Stimulated activated naive B cell treated with anti-CD40 and anti-IgM and Interleukin-4, amounts not matched to agents 10 μg/mL and 1 μg/mL and 100 μg/mL, for 72 hours (primary cell): Measurements from ENCODE around the gene SRPK1.

Source experiments
- ATAC-seq, 2 donors: fragments of 150-1000 bp; cut with Tn5 transposase; replicated peaks; 2 replicates each; pipeline ENCODE4 v1.10.0; 2021; ENCODE audit warnings: moderate library complexity in 1 of 2
- DNase-seq: peaks from one replicate; pipeline ENCODE4 v3.0.0; 2021
- H3K27ac Mint-ChIP-seq: one replicate; pipeline ENCODE4 v1.8.0; 2022; ENCODE audit warnings: mild to moderate bottlenecking, mixed read lengths
- H3K27me3 Mint-ChIP-seq, 2 donors: one replicate each; pipeline ENCODE4 v1.8.0; 2022; ENCODE audit warnings: mixed read lengths in 2 of 2
- H3K36me3 Mint-ChIP-seq, 2 donors: one replicate each; pipeline ENCODE4 v1.8.0; 2022; ENCODE audit warnings: mixed read lengths in 2 of 2, mild to moderate bottlenecking in 1 of 2
- H3K4me1 Mint-ChIP-seq, 2 donors: one replicate each; pipeline ENCODE4 v1.8.0; 2022; ENCODE audit warnings: mixed read lengths in 2 of 2, mild to moderate bottlenecking in 1 of 2
- H3K4me3 Mint-ChIP-seq, 2 donors: one replicate each; pipeline ENCODE4 v1.8.0; 2022; ENCODE audit warnings: mild to moderate bottlenecking in 2 of 2, mixed read lengths in 2 of 2, moderate library complexity in 1 of 2
- H3K9me3 Mint-ChIP-seq, 2 donors: one replicate each; pipeline ENCODE4 v1.8.0; 2022; ENCODE audit warnings: mixed read lengths in 2 of 2, mild to moderate bottlenecking in 1 of 2

SRPK1 gene

GRCh38 chr6:35852994-35853393 lies 67.9 kb downstream of the SRPK1 start:
- Mint-ChIP-seq H3K9me3 (no peaks in the 10 kb centered on the region), H3K27ac (no peak overlapping the region), H3K4me3 (no peak overlapping the region), H3K36me3 (peaks cover 65 to 70% of the 10 kb centered on the region in 2 donors), H3K27me3 (no peaks in the 10 kb centered on the region), H3K4me1 (no peaks in the 10 kb centered on the region)
- ATAC-seq (no peak), DNase-seq (no peak)

GRCh38 chr6:35850208-35850607 lies 70.7 kb downstream of the SRPK1 start:
- no peaks in the 10 kb centered on the region for H3K27me3 Mint-ChIP-seq
- H3K4me1 Mint-ChIP-seq, result no peaks in the 10 kb centered on the region
- peaks cover 64 to 79% of the 10 kb centered on the region in 2 donors for H3K36me3 Mint-ChIP-seq
- H3K9me3 Mint-ChIP-seq, result no peaks in the 10 kb centered on the region
- ATAC-seq (no peak), DNase-seq (no peak)
- no peak overlapping the region for H3K4me3 Mint-ChIP-seq
- no peak overlapping the region for H3K27ac Mint-ChIP-seq

- H3K27me3 Mint-ChIP-seq, result no peaks in the 10 kb centered on the region
- H3K4me3 Mint-ChIP-seq, result no peak overlapping the region
- H3K27ac Mint-ChIP-seq, result no peak overlapping the region
- H3K9me3 Mint-ChIP-seq, result no peaks in the 10 kb centered on the region
- no peaks in the 10 kb centered on the region for H3K4me1 Mint-ChIP-seq
- peaks cover 49 to 59% of the 10 kb centered on the region in 2 donors for H3K36me3 Mint-ChIP-seq
- DNase-seq (no peak), ATAC-seq (no peak)
Observed at GRCh38 chr6:35844290-35844689, 76.6 kb downstream of the SRPK1 start.

- Mint-ChIP-seq H3K4me3 (no peak overlapping the region), H3K36me3 (peaks cover 42 to 50% of the 10 kb centered on the region in 2 donors), H3K27ac (no peak overlapping the region), H3K27me3 (no peaks in the 10 kb centered on the region), H3K4me1 (no peaks in the 10 kb centered on the region), H3K9me3 (no peaks in the 10 kb centered on the region)
- ATAC-seq (no peak), DNase-seq (no peak)
Observed at GRCh38 chr6:35842381-35842780, 78.5 kb downstream of the SRPK1 start.

GRCh38 chr6:35839019-35839418 lies 81.9 kb downstream of the SRPK1 start:
- H3K27me3 Mint-ChIP-seq, result no peaks in the 10 kb centered on the region

GRCh38 chr6:35833536-35833935 lies 87.4 kb downstream of the SRPK1 start:
- no peaks in the 10 kb centered on the region for H3K9me3 Mint-ChIP-seq
- DNase-seq, result no peak
- no peak for ATAC-seq
- H3K27ac Mint-ChIP-seq, result no peak overlapping the region
- no peaks in the 10 kb centered on the region for H3K27me3 Mint-ChIP-seq
- no peaks in the 10 kb centered on the region for H3K4me1 Mint-ChIP-seq
- peaks cover 16 to 37% of the 10 kb centered on the region in 2 donors for H3K36me3 Mint-ChIP-seq
- no peak overlapping the region for H3K4me3 Mint-ChIP-seq

More at GRCh38 chr6:35839019-35839418, 81.9 kb downstream of the SRPK1 start:
- Mint-ChIP-seq H3K4me1 (no peaks in the 10 kb centered on the region), H3K9me3 (no peaks in the 10 kb centered on the region), H3K36me3 (peaks cover 30 to 43% of the 10 kb centered on the region in 2 donors), H3K4me3 (no peak overlapping the region), H3K27ac (no peak overlapping the region)
- DNase-seq, result no peak
- no peak for ATAC-seq

GRCh38 chr6:35831257-35832007 lies 89.5 kb downstream of the SRPK1 start:
- Mint-ChIP-seq H3K27ac (no peak overlapping the region), H3K27me3 (no peaks in the 10 kb centered on the region), H3K36me3 (peaks cover 10 to 26% of the 10 kb centered on the region in 2 donors), H3K9me3 (no peaks in the 10 kb centered on the region), H3K4me3 (no peak overlapping the region), H3K4me1 (no peaks in the 10 kb centered on the region)
- DNase-seq, result no peak
- no peak for ATAC-seq

- no peak overlapping the region for H3K4me3 Mint-ChIP-seq
- no peaks in the 10 kb centered on the region for H3K27me3 Mint-ChIP-seq
- ATAC-seq (no peak), DNase-seq (no peak)
- no peaks in the 10 kb centered on the region for H3K4me1 Mint-ChIP-seq
- H3K9me3 Mint-ChIP-seq, result no peaks in the 10 kb centered on the region
- H3K27ac Mint-ChIP-seq, result no peak overlapping the region
- H3K36me3 Mint-ChIP-seq, result peaks cover 1 to 18% of the 10 kb centered on the region in 2 donors
Observed at GRCh38 chr6:35829306-35829705, 91.6 kb downstream of the SRPK1 start.

GRCh38 chr6:35824552-35825192 lies 96.2 kb downstream of the SRPK1 start:
- peaks cover 0 to 1% of the 10 kb centered on the region in 2 donors for H3K27me3 Mint-ChIP-seq
- no peak overlapping the region for H3K4me3 Mint-ChIP-seq
- H3K4me1 Mint-ChIP-seq, result no peaks in the 10 kb centered on the region
- no peaks in the 10 kb centered on the region for H3K9me3 Mint-ChIP-seq
- DNase-seq (no peak), ATAC-seq (no peak)
- H3K36me3 Mint-ChIP-seq, result no peaks in the 10 kb centered on the region
- H3K27ac Mint-ChIP-seq, result no peak overlapping the region

GRCh38 chr6:35823601-35824000 lies 97.3 kb downstream of the SRPK1 start:
- Mint-ChIP-seq H3K27ac (no peak overlapping the region), H3K4me1 (no peaks in the 10 kb centered on the region), H3K36me3 (no peaks in the 10 kb centered on the region), H3K27me3 (peaks cover 4 to 10% of the 10 kb centered on the region in 2 donors), H3K4me3 (no peak overlapping the region), H3K9me3 (no peaks in the 10 kb centered on the region)
- ATAC-seq (no peak), DNase-seq (no peak)

GRCh38 chr6:35817515-35817914 lies 103.4 kb downstream of the SRPK1 start:
- Mint-ChIP-seq H3K4me1 (no peaks in the 10 kb centered on the region), H3K4me3 (no peak overlapping the region), H3K27me3 (peaks cover 4 to 20% of the 10 kb centered on the region in 2 donors), H3K36me3 (peaks cover 2 to 5% of the 10 kb centered on the region in 2 donors), H3K9me3 (peaks cover 0 to 4% of the 10 kb centered on the region in 2 donors), H3K27ac (no peak overlapping the region)
- ATAC-seq (no peak), DNase-seq (no peak)

GRCh38 chr6:35811699-35811995 lies 109.3 kb downstream of the SRPK1 start:
- no peak overlapping the region for H3K4me3 Mint-ChIP-seq
- no peak for ATAC-seq

GRCh38 chr6:35810971-35811698 lies 109.8 kb downstream of the SRPK1 start:
- DNase-seq (no peak), ATAC-seq (no peak)
- Mint-ChIP-seq H3K4me3 (no peak overlapping the region), H3K27ac (no peak overlapping the region), H3K4me1 (peaks cover 0 to 3% of the 10 kb centered on the region in 2 donors), H3K27me3 (peaks cover 20 to 37% of the 10 kb centered on the region in 2 donors), H3K9me3 (peaks cover 0 to 2% of the 10 kb centered on the region in 2 donors), H3K36me3 (peaks cover 1 to 5% of the 10 kb centered on the region in 2 donors)

More at GRCh38 chr6:35811699-35811995, 109.3 kb downstream of the SRPK1 start:
- Mint-ChIP-seq H3K4me1 (peaks cover 0 to 3% of the 10 kb centered on the region in 2 donors), H3K9me3 (peaks cover 0 to 2% of the 10 kb centered on the region in 2 donors), H3K27ac (no peak overlapping the region), H3K27me3 (peaks cover 15 to 32% of the 10 kb centered on the region in 2 donors), H3K36me3 (peaks cover 2 to 5% of the 10 kb centered on the region in 2 donors)
- DNase-seq, result no peak

GRCh38 chr6:35809809-35810208 lies 111.1 kb downstream of the SRPK1 start:
- Mint-ChIP-seq H3K27ac (no peak overlapping the region), H3K4me1 (peaks cover 5 to 8% of the 10 kb centered on the region in 2 donors), H3K27me3 (peaks cover 31 to 42% of the 10 kb centered on the region in 2 donors), H3K4me3 (no peak overlapping the region), H3K9me3 (no peaks in the 10 kb centered on the region), H3K36me3 (peaks cover 0 to 4% of the 10 kb centered on the region in 2 donors)
- ATAC-seq (no peak), DNase-seq (no peak)
